Caco-2 (cell line): ENCODE results near the gene SCN2B. TPM values are rescaled to one million over a fixed set of nuclear protein-coding genes. Genes with fewer than 3 reads are reported as not detected.

ENCODE experiments used
- BruUV-seq: library from RNA; stranded (reverse); fragments of 400-500 nt; replicated peaks from 2 replicates; lab custom pipeline; 2021; lab: Mats Ljungman, UMichigan
- CTCF ChIA-PET: fragments of 300-600 bp; sonication (Branson Sonifier 250); formaldehyde crosslinking; loops from one replicate; lab custom pipeline; 2022; ENCODE audit warnings: antibody characterized with exemption; lab: Charles Lee
- POLR2A ChIA-PET: fragments of 300-600 bp; sonication (Branson Sonifier 250); formaldehyde crosslinking; loops from one replicate; lab custom pipeline; 2022; ENCODE audit warnings: antibody characterized with exemption; lab: Charles Lee
- DNase-seq, 2 experiments: peaks; one replicate each; pipeline versions ENCODE4 v3.0.0 to v3.0.0-alpha.2; 2020 to 2022
- H3K27me3 ChIP-seq: replicated peaks from 2 replicates; pipeline ENCODE4 v1.6.0; 2011; ENCODE audit warnings: low read length; ENCODE audit not compliant: control insufficient read depth, insufficient read depth
- H3K36me3 ChIP-seq: 2 replicates; pipeline ENCODE4 v1.5.1; 2011; ENCODE audit warnings: low read length; ENCODE audit not compliant: control insufficient read depth, insufficient read depth
- H3K4me1 ChIP-seq: fragments of 250-450 bp; sonication (Bioruptor Pico); 2 replicates; pipeline ENCODE4 v1.5.1; 2020; ENCODE audit warnings: mild to moderate bottlenecking
- H3K4me3 ChIP-seq: 2 replicates; pipeline ENCODE4 v1.5.1; 2011; ENCODE audit warnings: low read depth, mild to moderate bottlenecking, control low read depth, low read length
- H3K9me3 ChIP-seq: fragments of 250-450 bp; sonication (Bioruptor Pico); 2 replicates; pipeline ENCODE4 v1.5.1; 2020; ENCODE audit warnings: mild to moderate bottlenecking, moderate library complexity
- H3K27ac Mint-ChIP-seq: one replicate; pipeline ENCODE4 v1.8.0; 2022; ENCODE audit warnings: mixed read lengths; ENCODE audit not compliant: unreplicated experiment
- H3K27me3 Mint-ChIP-seq: one replicate; pipeline ENCODE4 v1.8.0; 2022; ENCODE audit warnings: mixed read lengths; ENCODE audit not compliant: insufficient read depth, unreplicated experiment
- H3K36me3 Mint-ChIP-seq: one replicate; pipeline ENCODE4 v1.8.0; 2022; ENCODE audit warnings: mild to moderate bottlenecking, mixed read lengths; ENCODE audit not compliant: insufficient read depth, unreplicated experiment
- H3K4me1 Mint-ChIP-seq: one replicate; pipeline ENCODE4 v1.8.0; 2022; ENCODE audit warnings: low read depth, mixed read lengths; ENCODE audit not compliant: unreplicated experiment
- H3K4me3 Mint-ChIP-seq: one replicate; pipeline ENCODE4 v1.8.0; 2022; ENCODE audit warnings: mild to moderate bottlenecking, moderate library complexity, mixed read lengths; ENCODE audit not compliant: unreplicated experiment
- H3K9me3 Mint-ChIP-seq: one replicate; pipeline ENCODE4 v1.8.0; 2022; ENCODE audit warnings: mixed read lengths; ENCODE audit not compliant: unreplicated experiment
- CTCF ChIP-seq, 2 experiments: fragments of 200-600 bp in 1 of 2; IDR thresholded peaks; 1 replicate in 1 of 2; 2 replicates in 1 of 2; pipeline versions ENCODE4 v1.5.1 to v1.8.0; 2011 to 2022; ENCODE audit warnings: antibody characterized with exemption in 1 of 2, control low read depth in 1 of 2, inconsistent platforms in 1 of 2, low read depth in 1 of 2, low read length in 1 of 2, mild to moderate bottlenecking in 1 of 2, moderate library complexity in 1 of 2; ENCODE audit not compliant: insufficient read depth in 1 of 2, severe bottlenecking in 1 of 2, unreplicated experiment in 1 of 2
- intact Hi-C: fragments of 100-400 bp; cut with micrococcal nuclease; formaldehyde crosslinking; loops from one replicate; pipeline ENCODE4 v1.10.0; 2022; ENCODE audit not compliant: unreplicated experiment
- total RNA-seq: library from RNA; stranded (reverse); gene quantifications from 2 replicates; pipeline ENCODE4 v1.2.3, GENCODE V29; 2022

SCN2B gene
- total RNA-seq, 1 experiment from 2014 or later, result not detected

- H3K36me3 Mint-ChIP-seq, result peaks cover 12% of the 10 kb centered on the region
- Histone ChIP-seq H3K27me3 (no peaks in the 10 kb centered on the region), H3K4me1 (peaks cover 78% of the 10 kb centered on the region), H3K36me3 (no peaks in the 10 kb centered on the region), H3K4me3 (no peak overlapping the region), H3K9me3 (no peaks in the 10 kb centered on the region)
- ChIA-PET CTCF (interaction anchor here (2.9 kb wide), 1 partner anchor 12 kb away, joined by 75 read pairs; no protein-coding TSS in a partner anchor), POLR2A (no interaction called here)
- H3K27me3 Mint-ChIP-seq, result no peaks in the 10 kb centered on the region
- no peak overlapping the region for H3K4me3 Mint-ChIP-seq
- H3K9me3 Mint-ChIP-seq, result no peaks in the 10 kb centered on the region
- H3K27ac Mint-ChIP-seq, result peak overlapping the region; percentile 67
- H3K4me1 Mint-ChIP-seq, result peaks cover 60% of the 10 kb centered on the region
- no peak for DNase-seq
- intact Hi-C loops, result no loop called here
- no TSS peak for BruUV-seq
- no peak for TF ChIP-seq CTCF (IDR thresholded peaks at IDR 0.05; ENCODE audit: insufficient read depth in 1 of 2, low read depth in 1 of 2, low read length in 1 of 2, severe bottlenecking in 1 of 2, unreplicated experiment in 1 of 2)
Observed at GRCh38 chr11:118210323-118210722, 33.9 kb upstream of the SCN2B start.

- no TSS peak for BruUV-seq
- peaks cover 48% of the 10 kb centered on the region for H3K4me1 Mint-ChIP-seq
- no peaks in the 10 kb centered on the region for H3K9me3 Mint-ChIP-seq
- Histone ChIP-seq H3K4me1 (peaks cover 76% of the 10 kb centered on the region), H3K36me3 (no peaks in the 10 kb centered on the region), H3K27me3 (no peaks in the 10 kb centered on the region), H3K4me3 (no peak overlapping the region), H3K9me3 (no peaks in the 10 kb centered on the region)
- ChIA-PET CTCF (interaction anchor here (0.9 kb wide), 1 partner anchor 11 kb away, joined by 5 read pairs; no protein-coding TSS in a partner anchor), POLR2A (no interaction called here)
- intact Hi-C loops, result no loop called here
- no peak overlapping the region for H3K27ac Mint-ChIP-seq
- H3K27me3 Mint-ChIP-seq, result no peaks in the 10 kb centered on the region
- H3K4me3 Mint-ChIP-seq, result no peak overlapping the region
- DNase-seq, result no peak
- no peak for TF ChIP-seq CTCF (IDR thresholded peaks at IDR 0.05; ENCODE audit: insufficient read depth in 1 of 2, low read depth in 1 of 2, low read length in 1 of 2, severe bottlenecking in 1 of 2, unreplicated experiment in 1 of 2)
- H3K36me3 Mint-ChIP-seq, result peaks cover 9% of the 10 kb centered on the region
Observed at GRCh38 chr11:118209033-118209432, 32.6 kb upstream of the SCN2B start.

- H3K4me3 Mint-ChIP-seq, result no peak overlapping the region
Observed at GRCh38 chr11:118207079-118207478, 30.6 kb upstream of the SCN2B start.

More at GRCh38 chr11:118207079-118207478, 30.6 kb upstream of the SCN2B start:
- H3K4me1 Mint-ChIP-seq, result peaks cover 29% of the 10 kb centered on the region
- ChIA-PET POLR2A (no interaction called here), CTCF (interaction anchor here (1.1 kb wide), 1 partner anchor 9 kb away, joined by 3 read pairs; no protein-coding TSS in a partner anchor)
- H3K36me3 ChIP-seq, result no peaks in the 10 kb centered on the region
- H3K27me3 Mint-ChIP-seq, result no peaks in the 10 kb centered on the region
- peaks cover 3% of the 10 kb centered on the region for H3K36me3 Mint-ChIP-seq
- H3K4me1 ChIP-seq, result peaks cover 77% of the 10 kb centered on the region
- no peaks in the 10 kb centered on the region for H3K9me3 ChIP-seq
- no peaks in the 10 kb centered on the region for H3K27me3 ChIP-seq
- H3K27ac Mint-ChIP-seq, result no peak overlapping the region
- TF ChIP-seq CTCF (IDR thresholded peaks at IDR 0.05; ENCODE audit: insufficient read depth in 1 of 2, low read depth in 1 of 2, low read length in 1 of 2, severe bottlenecking in 1 of 2, unreplicated experiment in 1 of 2), result no peak
- intact Hi-C loops, result no loop called here
- no TSS peak for BruUV-seq
- no peak overlapping the region for H3K4me3 ChIP-seq
- DNase-seq, result no peak
- H3K9me3 Mint-ChIP-seq, result no peaks in the 10 kb centered on the region
